GM12874 (cell line): ENCODE data around the gene CHMP1B.

Source experiments
- CTCF ChIP-seq: IDR thresholded peaks from 2 replicates; pipeline ENCODE4 v1.5.1; 2011; ENCODE audit warnings: low read depth, mild to moderate bottlenecking, control low read depth, low read length, moderate library complexity; ENCODE audit not compliant: insufficient read depth

Gene CHMP1B

DNA sequence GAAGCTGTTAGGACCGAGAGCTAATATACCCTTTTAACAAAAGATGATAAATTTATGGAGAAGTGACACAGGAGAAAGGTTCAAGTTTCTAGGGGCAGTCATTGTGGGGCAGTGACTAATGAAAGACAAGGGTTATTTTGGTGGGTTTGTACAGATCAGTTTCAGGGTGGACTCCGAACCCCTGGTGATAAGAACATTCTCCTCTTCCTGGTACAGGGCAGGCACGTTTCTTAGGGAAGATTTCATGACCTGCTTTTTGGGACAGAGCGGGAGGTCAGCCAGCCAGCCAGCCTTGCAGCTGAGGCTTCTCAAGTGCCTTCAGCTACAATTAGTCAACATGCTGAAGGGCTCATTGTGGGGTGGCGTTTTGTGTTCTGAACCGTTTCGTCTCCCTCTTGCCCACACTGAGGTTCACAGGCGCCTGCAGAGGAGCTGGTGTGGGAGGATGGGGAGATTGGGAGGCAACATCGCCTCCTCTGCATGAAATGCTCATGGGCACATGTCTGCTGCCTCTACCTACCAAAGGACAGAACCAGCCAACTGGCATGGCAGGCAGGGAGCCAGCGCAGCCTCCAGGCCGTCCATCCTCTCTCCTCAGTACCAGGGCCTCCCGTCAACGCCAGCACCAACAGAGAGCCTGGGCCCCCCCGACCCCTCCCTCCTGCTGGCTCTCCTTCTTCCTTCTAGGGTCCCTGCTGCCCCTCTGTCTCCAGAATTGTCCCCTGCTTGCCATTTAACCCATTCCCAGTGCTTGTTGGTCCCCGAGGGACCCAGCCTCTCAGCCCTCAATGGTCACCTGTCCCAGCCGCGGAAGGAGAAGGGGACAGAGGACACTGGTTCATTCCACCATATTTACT lies 9.6 kb downstream of the CHMP1B start:
- TF ChIP-seq CTCF: no peak

DNA sequence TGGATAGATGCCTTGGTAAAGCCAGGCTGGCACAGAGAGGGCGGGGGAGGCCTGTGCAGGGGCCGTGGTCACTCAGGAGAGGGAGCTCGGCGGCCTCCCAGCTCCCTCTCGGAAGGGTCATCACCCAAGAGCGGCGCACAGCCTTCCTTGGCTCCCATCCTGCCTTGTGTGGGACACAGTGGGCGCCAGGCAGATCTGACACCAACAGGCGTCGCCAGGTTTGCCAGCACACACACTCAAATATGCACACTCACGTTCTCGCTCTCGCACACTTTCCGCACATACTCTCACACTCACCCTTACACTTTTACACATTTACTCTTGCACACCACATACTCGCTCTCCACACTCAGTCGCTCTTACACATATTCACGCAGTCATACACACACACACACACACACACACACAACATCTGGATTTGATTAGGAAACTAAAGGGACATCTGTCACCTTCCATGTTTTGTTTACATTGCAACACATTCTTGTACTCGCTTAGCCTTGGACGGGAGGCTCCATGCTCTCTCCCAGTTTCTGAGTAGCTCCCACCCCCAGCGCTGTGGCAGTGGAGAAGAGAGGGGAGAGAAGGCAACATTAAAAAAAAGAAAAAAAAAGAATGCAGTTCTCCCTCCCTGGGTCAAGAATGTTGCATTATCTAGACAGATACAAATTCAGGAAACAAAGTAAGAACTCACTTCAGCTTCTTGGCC lies 10.5 kb downstream of the CHMP1B start:
- no peak for TF ChIP-seq CTCF

DNA sequence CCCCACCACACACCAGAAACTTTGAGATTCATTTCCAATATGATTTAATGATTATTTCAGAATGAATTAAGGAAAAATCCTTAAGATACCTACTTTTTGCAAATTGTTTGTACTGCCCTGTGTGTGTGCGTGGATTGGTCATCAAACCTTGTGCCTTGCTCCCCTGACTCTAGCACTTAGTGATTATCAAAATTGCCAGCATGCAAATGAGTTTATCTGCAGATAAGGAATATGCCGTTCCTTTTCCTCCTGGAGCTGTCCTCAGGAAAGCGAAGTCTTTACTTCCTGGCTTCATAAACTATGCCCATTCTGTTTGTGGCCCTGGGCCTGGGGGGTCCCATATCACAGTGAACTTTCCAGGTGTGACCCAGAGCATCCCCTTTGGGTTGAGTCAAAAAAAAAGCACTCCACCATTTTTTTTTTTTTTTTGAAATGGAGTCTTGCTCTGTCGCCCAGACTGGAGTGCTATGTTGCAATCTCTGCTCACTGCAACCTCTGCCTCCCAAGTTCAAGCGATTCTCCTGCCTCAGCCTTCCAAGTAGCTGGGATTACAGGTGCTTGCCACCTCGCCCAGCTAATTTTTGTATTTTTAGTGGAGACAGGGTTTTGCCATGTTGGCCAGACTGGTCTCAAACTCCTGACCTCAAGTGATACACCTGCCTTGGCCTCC lies 11.4 kb downstream of the CHMP1B start:
- TF ChIP-seq CTCF: no peak

DNA sequence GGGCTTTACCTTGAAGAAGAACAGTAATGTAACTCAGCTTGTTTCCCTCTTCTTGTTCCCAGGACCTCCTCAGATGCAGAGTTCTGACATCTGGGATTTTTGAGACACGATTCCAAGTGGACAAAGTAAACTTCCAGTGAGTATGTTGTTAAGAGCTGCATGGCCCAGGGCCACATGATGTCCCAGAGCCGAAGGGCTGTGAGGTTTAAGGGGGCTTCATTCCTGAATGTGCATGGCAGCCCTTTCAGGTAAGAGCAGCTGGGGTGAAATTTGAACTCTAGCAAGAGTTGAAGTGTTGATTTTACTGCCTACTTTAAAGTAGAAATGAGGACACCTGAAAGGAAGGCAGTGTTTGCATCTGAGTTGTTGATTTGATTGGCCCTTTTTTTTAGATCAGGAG lies 13.3 kb downstream of the CHMP1B start:
- no peak for TF ChIP-seq CTCF

- TF ChIP-seq CTCF: no peak
Observed at GRCh38 chr18:11865071-11865470, 13.9 kb downstream of the CHMP1B start.

GRCh38 chr18:11866329-11866728 lies 15.1 kb downstream of the CHMP1B start:
- TF ChIP-seq CTCF: no peak

- no peak for TF ChIP-seq CTCF
Observed at GRCh38 chr18:11866764-11867163, 15.6 kb downstream of the CHMP1B start.
